HFF-Myc (cell line): ENCODE results near the gene MED29.
"Not testable (repeated sequence)": the region's sequence is repeated elsewhere in the genome, so short reads cannot be mapped to it uniquely, and the experiment has no call there.

Experiments used
- DNase-seq: peaks from one replicate; pipeline ENCODE4 v3.0.0-alpha.2; 2011; ENCODE audit warnings: low read depth; ENCODE audit errors: extremely low read depth
- H3K4me3 ChIP-seq: replicated peaks from 2 replicates; pipeline ENCODE4 v1.5.1; 2011; ENCODE audit warnings: low read depth, mild to moderate bottlenecking, control low read depth, low read length
- TF ChIP-seq, protein P1 (sequence below): IDR thresholded peaks from 2 replicates; pipeline ENCODE4 v1.5.1; 2012; ENCODE audit warnings: mild to moderate bottlenecking, low read depth, low read length, control low read depth; ENCODE audit errors: missing control alignments

The MED29 gene

DNA sequence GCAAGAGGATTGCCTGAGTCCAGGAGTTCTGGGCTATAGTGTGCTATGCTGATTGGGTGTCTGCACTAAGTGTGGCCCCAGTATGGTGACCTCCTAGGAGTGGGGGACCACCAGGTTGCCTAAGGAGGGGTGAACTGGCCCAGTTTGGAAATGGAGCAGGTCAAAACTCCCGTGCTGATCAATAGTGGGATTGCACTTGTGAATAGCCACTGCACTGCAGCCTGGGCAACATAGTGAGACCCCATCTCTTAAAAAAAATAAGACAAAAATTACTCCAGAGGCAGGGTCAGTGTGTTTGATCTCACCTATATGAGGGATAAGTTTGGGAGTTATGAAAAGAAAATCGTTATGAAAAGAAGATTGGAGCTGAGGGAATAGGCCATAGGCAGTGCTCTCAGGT is 22.0 kb upstream of the MED29 start:
- DNase-seq, result no peak
- TF ChIP-seq, protein P1, sequence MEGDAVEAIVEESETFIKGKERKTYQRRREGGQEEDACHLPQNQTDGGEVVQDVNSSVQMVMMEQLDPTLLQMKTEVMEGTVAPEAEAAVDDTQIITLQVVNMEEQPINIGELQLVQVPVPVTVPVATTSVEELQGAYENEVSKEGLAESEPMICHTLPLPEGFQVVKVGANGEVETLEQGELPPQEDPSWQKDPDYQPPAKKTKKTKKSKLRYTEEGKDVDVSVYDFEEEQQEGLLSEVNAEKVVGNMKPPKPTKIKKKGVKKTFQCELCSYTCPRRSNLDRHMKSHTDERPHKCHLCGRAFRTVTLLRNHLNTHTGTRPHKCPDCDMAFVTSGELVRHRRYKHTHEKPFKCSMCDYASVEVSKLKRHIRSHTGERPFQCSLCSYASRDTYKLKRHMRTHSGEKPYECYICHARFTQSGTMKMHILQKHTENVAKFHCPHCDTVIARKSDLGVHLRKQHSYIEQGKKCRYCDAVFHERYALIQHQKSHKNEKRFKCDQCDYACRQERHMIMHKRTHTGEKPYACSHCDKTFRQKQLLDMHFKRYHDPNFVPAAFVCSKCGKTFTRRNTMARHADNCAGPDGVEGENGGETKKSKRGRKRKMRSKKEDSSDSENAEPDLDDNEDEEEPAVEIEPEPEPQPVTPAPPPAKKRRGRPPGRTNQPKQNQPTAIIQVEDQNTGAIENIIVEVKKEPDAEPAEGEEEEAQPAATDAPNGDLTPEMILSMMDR, result no peak
- H3K4me3 ChIP-seq, result no peak overlapping the region

DNA sequence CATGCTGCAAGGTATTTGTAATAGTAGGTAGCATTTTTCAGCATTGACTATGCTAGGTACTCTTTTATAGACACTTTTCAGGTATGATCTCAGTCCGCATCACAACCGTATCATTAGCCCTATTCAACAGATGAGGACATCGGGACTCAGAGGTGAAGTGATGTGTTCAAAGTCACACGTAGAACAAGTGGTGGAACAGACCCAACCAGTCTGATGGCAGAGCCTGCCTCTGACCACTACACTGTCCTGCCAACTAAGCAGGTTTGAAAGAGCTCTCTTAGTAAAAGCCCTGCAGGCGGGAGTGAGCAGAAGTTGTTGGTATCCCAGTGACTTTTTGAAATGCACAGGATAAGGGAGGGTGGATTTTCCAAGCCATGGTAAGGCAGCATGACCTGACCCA is 20.4 kb upstream of the MED29 start:
- H3K4me3 ChIP-seq, result no peak overlapping the region
- TF ChIP-seq, protein P1, result no peak
- no peak for DNase-seq

- no peak overlapping the region for H3K4me3 ChIP-seq
- peak; percentile 85 for DNase-seq
- TF ChIP-seq, protein P1, result no peak
Observed at GRCh38 chr19:39372047-39372802, 19.0 kb upstream of the MED29 start.

- H3K4me3 ChIP-seq, result no peak overlapping the region
- DNase-seq, result no peak
- TF ChIP-seq, protein P1, result no peak
Observed at GRCh38 chr19:39372941-39373340, 18.2 kb upstream of the MED29 start.

GRCh38 chr19:39375929-39376328 is 15.2 kb upstream of the MED29 start:
- no peak for DNase-seq
- TF ChIP-seq, protein P1, result no peak
- no peak overlapping the region for H3K4me3 ChIP-seq

GRCh38 chr19:39377373-39378362 is 13.5 kb upstream of the MED29 start:
- TF ChIP-seq, protein P1, result no peak
- no peak for DNase-seq
- no peak overlapping the region for H3K4me3 ChIP-seq

- DNase-seq, H3K4me3 ChIP-seq: not testable (repeated sequence)
Observed at GRCh38 chr19:39379366-39379765, 11.8 kb upstream of the MED29 start.
